ENCODE data around the gene CLDN19. TPM values are rescaled to one million over a fixed set of nuclear protein-coding genes. Genes with fewer than 3 reads are reported as not detected.
"Not testable (repeated sequence)": the region's sequence is repeated elsewhere in the genome, so short reads cannot be mapped to it uniquely, and the experiment has no call there.

Gene CLDN19
- total RNA-seq, 1 donor from 2014 or later, result not detected

GRCh38 chr1:42714441-42714840 lies 25.6 kb downstream of the CLDN19 start:
- DNase-seq (ENCODE audit: low spot score), result not testable (repeated sequence)

- DNase-seq (ENCODE audit: low spot score), result no peak
Observed at GRCh38 chr1:42713293-42713692, 26.7 kb downstream of the CLDN19 start.

- not testable (repeated sequence) for DNase-seq (ENCODE audit: low spot score)
Observed at GRCh38 chr1:42712808-42713207, 27.2 kb downstream of the CLDN19 start.

GRCh38 chr1:42703888-42704464 lies 36.1 kb downstream of the CLDN19 start:
- DNase-seq (ENCODE audit: low spot score), result no peak

DNA sequence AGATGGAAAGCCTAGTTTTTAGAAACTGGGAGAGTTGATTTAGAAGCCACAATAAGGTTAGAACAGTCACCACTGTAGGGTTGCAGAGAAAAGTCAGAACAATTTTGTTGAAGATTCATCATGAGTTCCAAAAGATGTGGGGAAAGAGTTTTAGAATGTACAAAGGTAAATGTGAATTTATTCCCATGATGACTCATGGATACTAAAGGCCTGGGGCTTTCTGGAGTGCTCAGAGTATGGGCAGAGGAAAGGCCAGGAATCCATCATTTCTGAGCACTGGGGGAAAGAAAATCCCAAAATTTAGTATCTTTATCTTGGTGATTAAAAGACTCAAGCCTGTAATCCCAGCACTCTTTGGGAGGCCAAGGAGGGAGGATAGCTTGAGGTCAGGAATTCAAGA lies 40.0 kb downstream of the CLDN19 start:
- no peak for DNase-seq (ENCODE audit: low spot score)

DNA sequence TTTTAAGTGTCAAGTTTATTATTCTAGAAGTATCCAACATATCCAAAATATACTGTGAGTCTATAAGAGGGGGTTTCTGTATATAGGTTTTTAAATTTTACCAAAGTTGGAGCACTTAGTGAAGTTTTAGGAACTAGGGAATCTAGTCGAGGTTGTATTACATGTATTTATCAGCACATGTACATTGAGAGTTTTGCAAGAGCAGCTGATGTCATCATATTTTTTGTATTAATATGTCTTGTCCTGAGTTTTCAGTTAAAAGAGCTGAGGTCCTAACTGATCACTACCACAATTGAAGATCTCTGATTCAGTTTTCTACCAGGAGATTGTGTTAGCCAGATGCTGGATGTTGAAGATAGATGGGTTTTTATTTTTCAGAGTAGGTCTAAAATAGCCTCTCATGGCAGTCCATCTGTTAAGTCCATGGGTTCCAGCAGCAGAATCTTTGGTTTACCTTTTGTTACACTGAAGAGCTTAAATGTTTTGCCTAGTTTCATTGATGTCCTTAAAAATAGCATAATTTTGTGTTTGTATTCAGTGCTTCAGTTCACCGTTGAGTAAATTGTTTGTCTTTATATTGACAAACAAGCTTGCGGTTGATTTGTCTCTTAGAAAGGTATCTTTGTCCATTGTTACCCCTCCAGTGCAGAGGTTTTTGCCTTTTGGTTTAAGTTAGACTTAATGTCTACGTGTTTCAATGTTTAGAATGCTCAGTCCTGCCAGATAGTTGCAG lies 41.8 kb downstream of the CLDN19 start:
- no peak for DNase-seq (ENCODE audit: low spot score)

DNA sequence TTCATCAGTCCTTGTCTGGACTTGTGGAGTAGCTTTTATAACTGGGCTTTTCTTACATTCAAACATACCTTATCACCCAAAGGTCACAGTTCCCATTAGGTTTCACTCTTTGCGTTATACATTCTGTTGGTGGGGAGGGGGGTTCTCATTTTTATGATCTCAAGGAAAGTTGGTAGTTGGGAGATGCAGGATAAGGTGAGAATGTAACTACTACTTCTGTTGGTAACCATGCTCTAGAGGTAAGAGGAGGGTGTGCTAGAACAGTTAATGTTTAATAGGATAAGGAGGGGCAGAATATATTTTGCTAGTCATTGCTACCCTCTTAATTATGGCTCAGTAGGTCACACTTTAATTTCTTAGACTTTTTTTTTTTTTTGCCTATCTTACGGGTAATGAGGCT lies 47.1 kb downstream of the CLDN19 start:
- DNase-seq (ENCODE audit: low spot score), result no peak

GRCh38 chr1:42692461-42692860 lies 47.6 kb downstream of the CLDN19 start:
- DNase-seq (ENCODE audit: low spot score), result no peak

GRCh38 chr1:42691157-42691498 lies 48.9 kb downstream of the CLDN19 start:
- no peak for DNase-seq (ENCODE audit: low spot score)

- DNase-seq (ENCODE audit: low spot score), result no peak
Observed at GRCh38 chr1:42690477-42691156, 49.4 kb downstream of the CLDN19 start.

DNA sequence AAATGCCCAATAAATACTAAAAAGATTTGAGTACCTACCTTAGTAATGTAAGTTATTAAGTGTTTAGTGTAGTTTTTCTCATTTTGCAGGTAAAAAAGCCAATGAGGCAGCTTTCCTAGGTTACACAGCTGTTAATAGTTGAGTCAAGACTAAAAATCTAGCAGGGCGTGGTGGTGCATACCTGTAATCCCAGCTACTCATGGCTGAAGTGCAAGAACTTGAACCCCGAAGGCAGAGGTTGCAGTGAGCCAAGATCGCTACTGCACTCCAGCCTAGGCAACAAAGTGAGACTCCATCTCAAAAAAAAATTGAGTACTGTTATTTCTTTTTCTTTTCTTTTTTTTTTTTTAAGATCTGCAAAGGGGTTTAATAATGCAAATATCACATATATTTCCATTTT lies 50.1 kb downstream of the CLDN19 start:
- DNase-seq (ENCODE audit: low spot score), result no peak

- DNase-seq (ENCODE audit: low spot score), result no peak
Observed at GRCh38 chr1:42686418-42686817, 53.6 kb downstream of the CLDN19 start.

- no peak for DNase-seq (ENCODE audit: low spot score)
Observed at GRCh38 chr1:42684139-42684538, 55.9 kb downstream of the CLDN19 start.

Other genes with a start within 250 kb of the CLDN19 start
- gene PPIH, start 81.8 kb downstream of the CLDN19 start, total RNA-seq, result 20.8 TPM
- gene YBX1, start 57.8 kb downstream of the CLDN19 start, total RNA-seq, result 677 TPM
- 29.5 TPM for gene P3H1, start 26.8 kb upstream of the CLDN19 start, total RNA-seq
- gene C1orf50, start 27.0 kb upstream of the CLDN19 start, total RNA-seq, result 4.3 TPM
- not detected for gene TMEM269, start 44.8 kb upstream of the CLDN19 start, total RNA-seq
- gene ERMAP, start 76.9 kb upstream of the CLDN19 start, total RNA-seq, result 7.3 TPM
- gene SVBP, start 77.2 kb upstream of the CLDN19 start, total RNA-seq, result 19.1 TPM
- 4.7 TPM for gene ZNF691, start 106.4 kb upstream of the CLDN19 start, total RNA-seq
- 16.3 TPM for gene SLC2A1, start 218.6 kb upstream of the CLDN19 start, total RNA-seq

All from mesenteric fat pad (tissue), 1 donor.